OCI-LY1 (cell line): ENCODE results near the gene PDE11A.

Experiments
- H2AFZ ChIP-seq: fragments of 200-600 bp; sonication (generic), shearing (Covaris generic); 2 replicates; pipeline ENCODE4 v1.6.0; 2014; ENCODE audit warnings: antibody characterized with exemption, mild to moderate bottlenecking, low read length
- H3F3A ChIP-seq: fragments of 200-600 bp; sonication (generic), shearing (Covaris generic); 2 replicates; pipeline ENCODE4 v1.6.0; 2014; ENCODE audit warnings: mild to moderate bottlenecking, antibody characterized with exemption, low read length, moderate library complexity; ENCODE audit not compliant: insufficient read depth
- H3K27ac ChIP-seq: fragments of 200-600 bp; sonication (generic); 2 replicates; pipeline ENCODE4 v1.5.1; 2014; ENCODE audit warnings: low read length, mixed run types, mild to moderate bottlenecking, low read depth; ENCODE audit not compliant: poor library complexity, severe bottlenecking
- H3K27me3 ChIP-seq: fragments of 200-600 bp; sonication (generic); 2 replicates; pipeline ENCODE4 v1.6.0; 2014; ENCODE audit warnings: antibody characterized with exemption, mild to moderate bottlenecking, low read length, moderate library complexity; ENCODE audit not compliant: insufficient read depth
- H3K36me3 ChIP-seq: fragments of 200-600 bp; sonication (generic); 2 replicates; pipeline ENCODE4 v1.6.1; 2014; ENCODE audit warnings: mild to moderate bottlenecking, antibody characterized with exemption, low read length, moderate library complexity, mixed read lengths; ENCODE audit not compliant: insufficient read depth
- H3K4me1 ChIP-seq: fragments of 200-600 bp; sonication (generic); 2 replicates; pipeline ENCODE4 v1.5.1; 2014; ENCODE audit warnings: mild to moderate bottlenecking, low read length, moderate library complexity; ENCODE audit not compliant: insufficient read depth, severe bottlenecking
- H3K4me2 ChIP-seq: fragments of 200-600 bp; sonication (generic), shearing (Covaris generic); 2 replicates; pipeline ENCODE4 v1.6.1; 2014; ENCODE audit warnings: low read length
- H3K4me3 ChIP-seq: fragments of 200-600 bp; sonication (generic); 2 replicates; pipeline ENCODE4 v1.5.1; 2014; ENCODE audit warnings: low read length, low read depth, mild to moderate bottlenecking, mixed read lengths; ENCODE audit not compliant: poor library complexity, severe bottlenecking
- H3K79me2 ChIP-seq: fragments of 200-600 bp; shearing (Covaris generic); 2 replicates; pipeline ENCODE4 v1.6.1; 2016; ENCODE audit warnings: mixed run types, low read length, mixed read lengths; ENCODE audit not compliant: insufficient read depth
- H3K9ac ChIP-seq: fragments of 200-600 bp; sonication (generic), shearing (Covaris generic); 2 replicates; pipeline ENCODE4 v1.6.1; 2014; ENCODE audit warnings: mild to moderate bottlenecking, low read length, mixed read lengths
- H3K9me2 ChIP-seq: fragments of 200-600 bp; sonication (generic), shearing (Covaris generic); 2 replicates; pipeline ENCODE4 v1.6.1; 2014; ENCODE audit warnings: low read depth, mild to moderate bottlenecking, low read length, mixed read lengths
- H3K9me3 ChIP-seq: fragments of 200-600 bp; shearing (Covaris generic); 2 replicates; pipeline ENCODE4 v1.6.1; 2014; ENCODE audit warnings: low read length, mixed read lengths
- H4K20me1 ChIP-seq: fragments of 200-600 bp; sonication (generic), shearing (Covaris generic); 2 replicates; pipeline ENCODE4 v1.6.0; 2016; ENCODE audit warnings: mild to moderate bottlenecking, low read length; ENCODE audit not compliant: insufficient read depth
- EZH2 ChIP-seq: fragments of 200-600 bp; sonication (generic), shearing (Covaris generic); IDR thresholded peaks from 2 replicates; pipeline ENCODE4 v1.8.0; 2017; ENCODE audit warnings: borderline replicate concordance, mixed run types, mild to moderate bottlenecking, antibody characterized with exemption, low read length, moderate library complexity, mixed read lengths
- TF ChIP-seq, protein P1 (sequence below): fragments of 200-600 bp; sonication (generic), shearing (Covaris generic); IDR thresholded peaks from 2 replicates; pipeline ENCODE4 v1.5.1; 2017; ENCODE audit warnings: mild to moderate bottlenecking, antibody characterized with exemption, low read length, moderate library complexity, mixed read lengths

Gene PDE11A

DNA sequence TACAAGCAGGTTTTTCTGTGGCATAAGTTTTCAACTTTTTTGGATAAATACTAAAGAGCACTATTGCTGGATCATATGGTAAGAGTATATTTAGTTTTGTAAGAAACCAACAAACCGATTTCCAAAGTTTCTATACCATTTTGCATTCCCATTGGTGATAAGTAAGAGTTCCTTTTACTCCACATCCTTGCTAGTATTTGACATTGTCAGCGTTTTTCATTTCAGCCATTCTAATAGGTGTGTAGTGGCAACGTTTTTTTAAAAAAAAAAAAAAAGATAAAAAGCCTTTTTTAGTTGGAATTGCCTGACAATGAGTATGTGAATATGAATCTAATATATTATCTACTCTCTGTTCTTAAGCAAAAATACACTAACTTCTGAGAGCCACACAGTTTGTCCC is 494.1 kb downstream of the PDE11A start:
- no peaks in the 10 kb centered on the region for H3K27me3 ChIP-seq
- H3F3A ChIP-seq = no peaks in the 10 kb centered on the region
- no peaks in the 10 kb centered on the region for H3K9me3 ChIP-seq
- no peaks in the 10 kb centered on the region for H3K79me2 ChIP-seq
- no peaks in the 10 kb centered on the region for H3K36me3 ChIP-seq
- TF ChIP-seq, protein P1, sequence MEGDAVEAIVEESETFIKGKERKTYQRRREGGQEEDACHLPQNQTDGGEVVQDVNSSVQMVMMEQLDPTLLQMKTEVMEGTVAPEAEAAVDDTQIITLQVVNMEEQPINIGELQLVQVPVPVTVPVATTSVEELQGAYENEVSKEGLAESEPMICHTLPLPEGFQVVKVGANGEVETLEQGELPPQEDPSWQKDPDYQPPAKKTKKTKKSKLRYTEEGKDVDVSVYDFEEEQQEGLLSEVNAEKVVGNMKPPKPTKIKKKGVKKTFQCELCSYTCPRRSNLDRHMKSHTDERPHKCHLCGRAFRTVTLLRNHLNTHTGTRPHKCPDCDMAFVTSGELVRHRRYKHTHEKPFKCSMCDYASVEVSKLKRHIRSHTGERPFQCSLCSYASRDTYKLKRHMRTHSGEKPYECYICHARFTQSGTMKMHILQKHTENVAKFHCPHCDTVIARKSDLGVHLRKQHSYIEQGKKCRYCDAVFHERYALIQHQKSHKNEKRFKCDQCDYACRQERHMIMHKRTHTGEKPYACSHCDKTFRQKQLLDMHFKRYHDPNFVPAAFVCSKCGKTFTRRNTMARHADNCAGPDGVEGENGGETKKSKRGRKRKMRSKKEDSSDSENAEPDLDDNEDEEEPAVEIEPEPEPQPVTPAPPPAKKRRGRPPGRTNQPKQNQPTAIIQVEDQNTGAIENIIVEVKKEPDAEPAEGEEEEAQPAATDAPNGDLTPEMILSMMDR = no peak
- TF ChIP-seq EZH2 = no peak
- no peak overlapping the region for H2AFZ ChIP-seq
- no peak overlapping the region for H3K4me2 ChIP-seq
- no peak overlapping the region for H3K9ac ChIP-seq
- H3K4me1 ChIP-seq = no peaks in the 10 kb centered on the region
- no peaks in the 10 kb centered on the region for H3K9me2 ChIP-seq
- no peak overlapping the region for H3K4me3 ChIP-seq
- H4K20me1 ChIP-seq = no peaks in the 10 kb centered on the region
- H3K27ac ChIP-seq = no peak overlapping the region

DNA sequence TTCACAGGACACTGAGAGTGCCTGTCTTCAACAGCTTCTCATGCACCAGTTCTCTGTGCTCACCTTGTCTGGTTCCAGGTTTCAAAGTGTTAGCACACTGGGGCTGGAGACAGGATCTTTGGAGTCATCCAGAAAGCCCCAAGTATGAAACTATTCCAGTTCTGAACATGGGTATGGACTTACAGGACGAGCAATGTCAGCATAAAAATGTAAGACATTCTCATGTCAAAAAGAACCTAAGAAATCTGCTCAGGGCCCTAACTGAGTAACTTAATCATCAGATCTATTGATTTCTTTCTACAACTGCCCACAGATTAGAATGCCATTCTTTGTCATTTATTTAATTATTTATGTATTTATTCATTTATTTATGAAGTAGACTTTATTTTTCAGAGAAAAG is 495.5 kb downstream of the PDE11A start:
- Histone ChIP-seq H3K27ac (no peak overlapping the region), H3K9me3 (no peaks in the 10 kb centered on the region), H3K27me3 (no peaks in the 10 kb centered on the region), H3K4me3 (no peak overlapping the region), H3F3A (no peaks in the 10 kb centered on the region), H3K79me2 (no peaks in the 10 kb centered on the region), H3K36me3 (no peaks in the 10 kb centered on the region), H3K4me1 (no peaks in the 10 kb centered on the region), H2AFZ (no peak overlapping the region), H3K9ac (no peak overlapping the region), H4K20me1 (no peaks in the 10 kb centered on the region), H3K9me2 (no peaks in the 10 kb centered on the region), H3K4me2 (no peak overlapping the region)
- TF ChIP-seq, protein P1 = no peak
- no peak for TF ChIP-seq EZH2

DNA sequence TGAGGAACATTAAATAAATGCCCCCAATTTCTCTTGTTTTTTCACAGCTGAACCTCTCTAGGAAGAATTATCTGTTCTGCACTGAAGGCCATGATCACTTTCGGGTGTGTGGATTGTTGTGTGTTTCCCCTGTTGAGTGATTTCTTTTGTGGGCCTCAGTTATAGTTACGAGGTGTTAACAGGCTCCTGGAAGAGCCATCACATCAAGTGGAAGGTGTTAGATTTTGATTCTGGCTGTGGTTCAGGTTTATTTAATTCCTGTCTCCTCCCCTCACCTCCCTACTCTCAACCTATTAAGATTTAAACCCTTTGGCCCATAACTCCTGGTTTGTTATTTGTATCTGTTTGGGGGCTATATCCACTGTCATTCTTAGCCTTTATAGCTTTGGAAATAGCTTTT is 497.2 kb downstream of the PDE11A start:
- Histone ChIP-seq H3K9me2 (no peaks in the 10 kb centered on the region), H3K27ac (no peak overlapping the region), H3K27me3 (no peaks in the 10 kb centered on the region), H3K9me3 (no peaks in the 10 kb centered on the region), H3K4me1 (no peaks in the 10 kb centered on the region), H3K36me3 (no peaks in the 10 kb centered on the region), H3F3A (no peaks in the 10 kb centered on the region), H2AFZ (no peak overlapping the region), H3K4me2 (no peak overlapping the region), H3K9ac (no peak overlapping the region), H4K20me1 (no peaks in the 10 kb centered on the region), H3K4me3 (no peak overlapping the region), H3K79me2 (no peaks in the 10 kb centered on the region)
- TF ChIP-seq, protein P1 = no peak
- TF ChIP-seq EZH2 = no peak
